HG02588 (cell line): ENCODE measurements around the gene HOXC9.

Experiments
- ATAC-seq: cut with Tn5 transposase; IDR thresholded peaks from one replicate; pipeline ENCODE4 v1.9.1; 2021; ENCODE audit warnings: mild to moderate bottlenecking, moderate library complexity; ENCODE audit not compliant: unreplicated experiment

HOXC9 gene

GRCh38 chr12:54000116-54001114 is at the start of gene HOXC9:
Gene HOXC9, plus strand, starts transcription at chr12:54000161. Its CDS starts 28 bp downstream, at chr12:54000189.
- ATAC-seq: no peak

GRCh38 chr12:53950437-53950773 is 49.6 kb upstream of the HOXC9 start:
- ATAC-seq: no peak

- no peak for ATAC-seq
These were observed 49.0 kb upstream of the HOXC9 start for GRCh38 chr12:53950789-53951576.

- no peak for ATAC-seq
These were observed 48.2 kb upstream of the HOXC9 start for GRCh38 chr12:53951577-53952334.

- ATAC-seq: no peak
These were observed 47.6 kb upstream of the HOXC9 start for GRCh38 chr12:53952335-53952694.

DNA sequence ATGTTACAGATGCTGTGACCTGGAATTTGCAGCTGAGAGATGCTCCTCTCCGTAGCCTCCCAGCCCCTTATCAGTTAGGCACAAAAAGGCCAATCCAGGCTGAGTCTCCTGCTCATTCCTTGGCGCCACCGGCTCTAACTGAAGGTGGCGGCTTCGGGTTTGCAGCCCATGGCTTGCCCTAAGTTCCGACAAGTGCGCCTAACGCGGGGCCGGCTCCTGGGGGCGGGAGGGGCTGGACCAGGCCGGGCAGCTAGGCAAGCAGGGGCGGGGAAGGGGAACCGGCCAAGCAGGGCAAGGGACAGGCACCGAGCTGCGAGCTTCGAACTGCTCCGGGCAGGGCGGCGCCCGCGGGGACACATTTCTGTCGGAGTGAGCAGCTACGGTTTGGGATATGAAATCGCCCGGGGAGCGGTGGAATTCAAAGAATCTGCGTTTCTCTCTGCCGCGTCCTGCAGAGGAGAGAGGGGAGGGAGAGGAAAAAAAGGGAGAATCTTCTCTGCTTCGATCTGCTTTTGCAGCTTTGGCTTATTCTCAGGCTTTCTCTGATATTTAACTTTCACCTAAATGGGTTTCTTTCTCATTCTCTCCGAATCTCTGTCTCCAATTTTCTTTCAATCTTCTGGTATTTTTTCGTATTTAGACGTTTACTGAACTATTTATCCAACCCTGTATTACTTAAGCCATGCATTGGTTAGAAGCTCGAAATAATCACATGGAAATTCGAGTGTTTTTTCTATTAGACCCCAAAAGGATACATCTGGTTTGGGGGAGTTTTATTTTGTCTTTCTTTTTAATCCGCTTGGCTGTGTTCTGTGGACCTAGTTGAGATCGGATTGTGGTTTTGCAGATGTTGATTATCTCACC is 46.9 kb upstream of the HOXC9 start:
- ATAC-seq: no peak

GRCh38 chr12:53953831-53954693 is 45.9 kb upstream of the HOXC9 start:
- ATAC-seq: no peak

- no peak for ATAC-seq
These were observed 45.3 kb upstream of the HOXC9 start, which contains the start of gene HOXC12 for GRCh38 chr12:53954694-53955035. Gene HOXC12, plus strand, starts transcription at chr12:53954903. Its CDS starts 27 bp downstream, at chr12:53954930.

GRCh38 chr12:53955036-53955775 is 44.8 kb upstream of the HOXC9 start:
- ATAC-seq: no peak

DNA sequence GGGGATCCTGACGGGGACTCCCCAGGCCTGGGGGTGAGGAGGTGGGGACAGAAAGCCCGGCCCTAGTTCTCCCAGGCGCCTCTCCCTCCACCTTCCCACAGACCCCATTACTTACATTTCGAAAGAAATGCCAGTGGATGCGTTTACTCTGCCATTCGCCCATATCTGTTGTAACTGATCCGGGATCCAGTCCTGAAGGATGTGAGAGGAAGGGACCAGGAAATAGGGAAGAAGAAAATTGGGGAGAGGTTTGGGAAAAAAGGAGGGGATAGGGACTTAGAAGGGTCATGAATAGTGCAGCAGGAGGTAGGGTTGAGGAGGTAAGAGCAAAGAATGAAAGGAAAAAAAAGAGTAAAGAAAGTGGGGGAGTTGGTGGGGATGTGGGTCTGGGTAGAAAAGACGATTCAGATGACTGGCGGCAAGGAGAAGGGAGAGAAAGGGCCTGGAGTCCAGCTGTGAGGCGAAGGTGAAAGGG is 44.1 kb upstream of the HOXC9 start:
- ATAC-seq: no peak

DNA sequence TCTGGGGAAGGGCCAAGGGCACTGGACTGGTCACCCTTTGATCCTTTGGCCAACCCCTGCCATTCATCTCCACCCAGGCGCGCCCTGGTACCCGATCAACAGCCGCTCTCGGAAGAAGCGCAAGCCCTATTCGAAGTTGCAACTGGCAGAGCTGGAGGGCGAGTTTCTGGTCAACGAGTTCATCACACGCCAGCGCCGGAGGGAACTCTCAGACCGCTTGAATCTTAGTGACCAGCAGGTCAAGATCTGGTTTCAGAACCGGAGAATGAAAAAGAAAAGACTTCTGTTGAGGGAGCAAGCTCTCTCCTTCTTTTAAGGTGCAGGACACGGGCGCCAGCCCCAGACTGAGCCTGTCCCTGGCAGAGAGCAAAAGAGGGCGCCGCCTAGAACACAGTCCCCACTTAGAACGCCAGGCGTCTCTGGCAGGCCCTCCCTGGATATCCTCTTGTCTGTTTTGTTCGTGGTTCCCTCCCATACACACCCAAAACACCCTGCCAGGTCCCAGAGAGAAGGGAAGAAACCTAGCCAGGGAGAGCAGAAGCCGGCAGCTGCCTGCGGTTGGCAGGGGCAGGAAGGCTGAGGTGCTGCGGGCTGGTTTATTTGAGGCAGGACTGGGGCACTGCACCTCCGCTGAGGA is 43.6 kb upstream of the HOXC9 start:
- no peak for ATAC-seq

GRCh38 chr12:53956914-53957536 is 42.9 kb upstream of the HOXC9 start:
- no peak for ATAC-seq

DNA sequence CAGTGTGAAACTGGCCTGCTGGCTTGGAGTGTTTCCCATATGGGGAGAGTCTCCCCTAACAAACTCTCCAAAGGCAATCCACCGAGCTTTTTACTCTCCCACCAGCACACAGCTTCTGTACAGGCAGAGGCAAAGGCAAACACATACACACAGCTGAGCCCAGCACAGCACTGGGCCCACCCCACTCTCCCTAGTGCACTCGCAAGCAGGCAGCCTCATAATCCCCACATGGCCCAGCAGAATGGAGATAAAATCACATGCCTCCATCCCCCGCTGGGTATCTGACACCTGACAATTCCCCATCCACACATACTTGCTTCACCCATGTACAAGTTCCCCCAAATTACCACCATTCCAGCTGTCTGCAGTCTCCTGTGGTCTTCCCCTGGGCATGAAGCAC is 41.8 kb upstream of the HOXC9 start:
- no peak for ATAC-seq

DNA sequence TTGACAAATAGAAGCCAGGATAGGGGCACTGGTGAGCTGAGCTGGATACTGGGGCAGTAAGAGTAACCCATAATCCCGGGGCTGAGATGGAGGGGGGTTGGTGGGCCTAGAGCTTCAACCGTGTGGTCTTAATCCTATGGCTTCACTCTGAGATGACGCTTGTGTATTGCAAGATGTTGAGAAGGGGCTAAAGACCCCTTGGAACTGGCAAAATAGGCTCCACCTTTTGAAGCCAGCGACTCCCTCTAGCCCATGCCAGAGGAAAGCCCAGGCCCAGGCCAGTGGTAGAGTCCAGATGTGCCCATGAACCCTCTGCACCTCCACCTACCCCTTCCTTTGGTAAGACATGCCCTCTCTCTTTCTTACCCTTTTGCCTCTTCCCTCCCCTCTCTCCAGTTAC is 40.6 kb upstream of the HOXC9 start:
- ATAC-seq: no peak

GRCh38 chr12:53960187-53961024 is 39.6 kb upstream of the HOXC9 start:
- no peak for ATAC-seq

GRCh38 chr12:53961025-53961761 is 38.8 kb upstream of the HOXC9 start:
- ATAC-seq: no peak
